IMR-90 (cell line): ENCODE measurements around the gene TDRD7. TPM values are rescaled to one million over a fixed set of nuclear protein-coding genes. Genes with fewer than 3 reads are reported as not detected.

Experiments
- ATAC-seq: fragments of 200-7000 bp; cut with Tn5 transposase; 2 replicates; pipeline ENCODE4 v1.9.1; 2020; ENCODE audit warnings: low read depth, mild to moderate bottlenecking, moderate library complexity
- BruUV-seq: library from RNA; stranded (reverse); fragments of 400-500 nt; replicated peaks from 2 replicates; lab custom pipeline; 2021; lab: Mats Ljungman, UMichigan
- CTCF ChIA-PET: fragments of 300-600 bp; formaldehyde crosslinking; extraction: SDS; loops from one replicate; lab custom pipeline; 2021; ENCODE audit warnings: antibody characterized with exemption; lab: Yijun Ruan, JAX
- POLR2A ChIA-PET: fragments of 300-600 bp; sonication (Branson Sonifier 250); formaldehyde crosslinking; loops from one replicate; lab custom pipeline; 2022; ENCODE audit warnings: antibody characterized with exemption; ENCODE audit not compliant: unreplicated experiment; lab: Charles Lee
- DNase-seq: peaks from one replicate; pipeline ENCODE4 v3.0.0; 2013
- H2AFZ ChIP-seq: replicated peaks from 2 replicates; pipeline ENCODE3; 2013; ENCODE audit warnings: low read length, mild to moderate bottlenecking; ENCODE audit not compliant: poor library complexity
- H2AK5ac ChIP-seq: 2 replicates; pipeline ENCODE4 v1.6.1; 2013; ENCODE audit warnings: low read depth, low read length, inconsistent platforms
- H2AK9ac ChIP-seq: replicated peaks from 2 replicates; pipeline ENCODE3; 2013; ENCODE audit warnings: mild to moderate bottlenecking, low read depth, low read length, moderate library complexity; ENCODE audit not compliant: poor library complexity
- H2BK120ac ChIP-seq: 2 replicates; pipeline ENCODE4 v1.6.1; 2013; ENCODE audit warnings: low read depth, low read length, inconsistent platforms
- H2BK15ac ChIP-seq: 3 replicates; pipeline ENCODE4 v1.6.1; 2013; ENCODE audit warnings: low read depth, low read length, inconsistent platforms
- H2BK20ac ChIP-seq: 2 replicates; pipeline ENCODE4 v1.6.1; 2013; ENCODE audit warnings: low read depth, mild to moderate bottlenecking, inconsistent platforms, low read length, moderate library complexity
- H2BK5ac ChIP-seq: 2 replicates; pipeline ENCODE4 v1.6.1; 2013; ENCODE audit warnings: mild to moderate bottlenecking, low read depth, low read length, inconsistent platforms; ENCODE audit not compliant: poor library complexity, severe bottlenecking
- H3K14ac ChIP-seq: replicated peaks from 2 replicates; pipeline ENCODE4 v1.6.1; 2013; ENCODE audit warnings: low read depth, low read length, inconsistent platforms
- H3K18ac ChIP-seq: 2 replicates; pipeline ENCODE4 v1.6.1; 2013; ENCODE audit warnings: low read depth, low read length, control low read depth
- H3K23ac ChIP-seq: 2 replicates; pipeline ENCODE4 v1.6.1; 2013; ENCODE audit warnings: low read depth, low read length, inconsistent platforms
- H3K27ac ChIP-seq: 2 replicates; pipeline ENCODE4 v1.5.1; 2013; ENCODE audit warnings: mild to moderate bottlenecking, control low read depth, low read length; ENCODE audit not compliant: insufficient read depth
- H3K27me3 ChIP-seq: 2 replicates; pipeline ENCODE4 v1.6.1; 2013; ENCODE audit warnings: low read length; ENCODE audit not compliant: control insufficient read depth, insufficient read depth
- H3K36me3 ChIP-seq: 2 replicates; pipeline ENCODE4 v1.6.1; 2013; ENCODE audit warnings: low read length, mixed read lengths; ENCODE audit not compliant: control insufficient read depth, insufficient read depth
- H3K4ac ChIP-seq: 2 replicates; pipeline ENCODE4 v1.6.1; 2013; ENCODE audit warnings: low read depth, low read length, inconsistent platforms
- H3K4me1 ChIP-seq: 2 replicates; pipeline ENCODE4 v1.6.1; 2013; ENCODE audit warnings: low read length, mixed read lengths; ENCODE audit not compliant: control insufficient read depth, insufficient read depth
- H3K4me2 ChIP-seq: 2 replicates; pipeline ENCODE4 v1.6.1; 2013; ENCODE audit warnings: low read depth, mild to moderate bottlenecking, control low read depth, low read length, moderate library complexity
- H3K4me3 ChIP-seq: 2 replicates; pipeline ENCODE4 v1.5.1; 2013; ENCODE audit warnings: low read depth, mild to moderate bottlenecking, control low read depth, low read length, moderate library complexity; ENCODE audit not compliant: insufficient read depth
- H3K56ac ChIP-seq: 2 replicates; pipeline ENCODE4 v1.6.1; 2013; ENCODE audit warnings: low read length, inconsistent platforms; ENCODE audit not compliant: insufficient read depth; ENCODE audit errors: extremely low read depth
- H3K79me1 ChIP-seq, 2 experiments: 2 replicates each; pipeline ENCODE4 v1.6.1; 2013; ENCODE audit warnings: low read length in 2 of 2, inconsistent platforms in 1 of 2, low read depth in 1 of 2
- H3K9ac ChIP-seq: 2 replicates; pipeline ENCODE4 v1.6.1; 2013; ENCODE audit warnings: low read depth, low read length, control low read depth
- H3K9me1 ChIP-seq: 2 replicates; pipeline ENCODE4 v1.6.1; 2013; ENCODE audit warnings: low read length, inconsistent platforms; ENCODE audit not compliant: insufficient read depth
- H3K9me3 ChIP-seq: 2 replicates; pipeline ENCODE4 v1.6.1; 2013; ENCODE audit warnings: low read length; ENCODE audit not compliant: control insufficient read depth, insufficient read depth
- H4K20me1 ChIP-seq: 2 replicates; pipeline ENCODE4 v1.6.1; 2013; ENCODE audit warnings: low read length, inconsistent platforms; ENCODE audit not compliant: insufficient read depth
- H4K5ac ChIP-seq: 2 replicates; pipeline ENCODE4 v1.6.1; 2013; ENCODE audit warnings: mild to moderate bottlenecking, low read depth, low read length, control low read depth
- H4K8ac ChIP-seq, 2 experiments: 2 replicates each; pipeline ENCODE4 v1.6.1; 2013; ENCODE audit warnings: low read depth in 2 of 2, low read length in 2 of 2, control low read depth in 1 of 2, inconsistent platforms in 1 of 2
- H4K91ac ChIP-seq: 2 replicates; pipeline ENCODE4 v1.6.1; 2013; ENCODE audit warnings: low read depth, low read length, inconsistent platforms; ENCODE audit not compliant: insufficient read depth
- BHLHE40 ChIP-seq: fragments of 150-350 bp; IDR thresholded peaks from 2 replicates; pipeline ENCODE4 v1.6.1; 2016; ENCODE audit warnings: mild to moderate bottlenecking, low read depth, low read length
- CEBPB ChIP-seq: IDR thresholded peaks from 2 replicates; pipeline ENCODE4 v1.6.1; 2012; ENCODE audit warnings: low read depth, low read length, improper control_type of control experiment
- CHD1 ChIP-seq: IDR thresholded peaks from 2 replicates; pipeline ENCODE4 v1.6.1; 2012; ENCODE audit warnings: low read depth, low read length, improper control_type of control experiment
- CTCF ChIP-seq: conservative IDR thresholded peaks from 2 replicates; pipeline ENCODE4 v1.5.1; 2012; ENCODE audit warnings: mild to moderate bottlenecking, low read depth, low read length, improper control_type of control experiment
- FOS ChIP-seq: fragments of 150-350 bp; IDR thresholded peaks from 2 replicates; pipeline ENCODE4 v1.6.1; 2016; ENCODE audit warnings: low read depth, low read length
- MAFK ChIP-seq: IDR thresholded peaks from 2 replicates; pipeline ENCODE4 v1.6.1; 2012; ENCODE audit warnings: low read depth, low read length, improper control_type of control experiment
- MAZ ChIP-seq: IDR thresholded peaks from 2 replicates; pipeline ENCODE4 v1.6.1; 2012; ENCODE audit warnings: low read depth, mild to moderate bottlenecking, low read length, improper control_type of control experiment, moderate library complexity, borderline replicate concordance
- MXI1 ChIP-seq: IDR thresholded peaks from 2 replicates; pipeline ENCODE4 v1.6.1; 2012; ENCODE audit warnings: low read depth, mild to moderate bottlenecking, low read length, moderate library complexity, borderline replicate concordance
- NFE2L2 ChIP-seq: fragments of 150-350 bp; IDR thresholded peaks from 2 replicates; pipeline ENCODE4 v1.6.1; 2016; ENCODE audit warnings: low read depth, mild to moderate bottlenecking, low read length
- POLR2A ChIP-seq: IDR thresholded peaks from 2 replicates; pipeline ENCODE4 v1.6.1; 2012; ENCODE audit warnings: mild to moderate bottlenecking, low read depth, low read length
- RAD21 ChIP-seq: IDR thresholded peaks from 2 replicates; pipeline ENCODE4 v1.6.1; 2012; ENCODE audit warnings: low read length, improper control_type of control experiment
- RCOR1 ChIP-seq: IDR thresholded peaks from 2 replicates; pipeline ENCODE4 v1.6.1; 2012; ENCODE audit warnings: mild to moderate bottlenecking, low read length, improper control_type of control experiment; ENCODE audit not compliant: insufficient replicate concordance
- RFX5 ChIP-seq: IDR thresholded peaks from 2 replicates; pipeline ENCODE4 v1.8.0; 2012; ENCODE audit warnings: low read depth, mild to moderate bottlenecking, low read length, moderate library complexity
- SMC3 ChIP-seq: fragments of 150-350 bp; IDR thresholded peaks from 2 replicates; pipeline ENCODE4 v1.6.1; 2016; ENCODE audit warnings: low read depth, mild to moderate bottlenecking, antibody characterized with exemption, low read length, moderate library complexity
- WGBS, 2 experiments: methylation state at CpG; one replicate each; pipeline versions ENCODE4 v1.1.5 to v1.1.7; 2013; ENCODE audit warnings: missing lambda C conversion rate in 2 of 2; ENCODE audit not compliant: insufficient read length in 1 of 2; ENCODE audit errors: extremely low coverage in 2 of 2; 5-methylcytosine and 5-hydroxymethylcytosine counted together
- dilution Hi-C: fragments of 300-500 bp; cut with HindIII; formaldehyde crosslinking; loops from one replicate; pipeline ENCODE4 v1.14.3; 2018; ENCODE audit warnings: low sequenced_read_pairs; ENCODE audit not compliant: unreplicated experiment
- in situ Hi-C: fragments of 300-500 bp; cut with MboI; formaldehyde crosslinking; loops from 3 replicates; pipeline ENCODE4 v1.14.3; 2019; ENCODE audit warnings: low sequenced_read_pairs, inconsistent platforms, mixed read lengths
- intact Hi-C: fragments of 100-400 bp; cut with micrococcal nuclease; formaldehyde crosslinking; loops from 2 replicates; pipeline ENCODE4 v1.10.0; 2022
- polyA plus RNA-seq, 3 experiments: library from polyadenylated mRNA; depleted of rRNA; stranded (reverse); fragments of >200 nt; gene quantifications; 2 replicates each; pipeline ENCODE4 v1.2.3, GENCODE V29; 2012; ENCODE audit warnings: low replicate concordance in 1 of 3
- total RNA-seq: library from RNA; depleted of rRNA; stranded (reverse); fragments of >200 nt; gene quantifications from 2 replicates; pipeline ENCODE4 v1.2.3, GENCODE V29; 2012
- TF ChIP-seq, protein P1 (sequence below): fragments of 150-350 bp; IDR thresholded peaks from 2 replicates; pipeline ENCODE4 v1.6.1; 2016; ENCODE audit warnings: low read depth, mild to moderate bottlenecking, low read length, moderate library complexity, borderline replicate concordance
- TF ChIP-seq, protein P2 (sequence below): fragments of 150-350 bp; IDR thresholded peaks from 2 replicates; pipeline ENCODE4 v1.6.1; 2017; ENCODE audit warnings: mild to moderate bottlenecking, antibody characterized with exemption, low read length, low read depth

Gene TDRD7
- total and polyA plus RNA-seq, 2 of the 4 experiments (the other 2 are of a cell fraction): 4.4 to 9.7 TPM

DNA sequence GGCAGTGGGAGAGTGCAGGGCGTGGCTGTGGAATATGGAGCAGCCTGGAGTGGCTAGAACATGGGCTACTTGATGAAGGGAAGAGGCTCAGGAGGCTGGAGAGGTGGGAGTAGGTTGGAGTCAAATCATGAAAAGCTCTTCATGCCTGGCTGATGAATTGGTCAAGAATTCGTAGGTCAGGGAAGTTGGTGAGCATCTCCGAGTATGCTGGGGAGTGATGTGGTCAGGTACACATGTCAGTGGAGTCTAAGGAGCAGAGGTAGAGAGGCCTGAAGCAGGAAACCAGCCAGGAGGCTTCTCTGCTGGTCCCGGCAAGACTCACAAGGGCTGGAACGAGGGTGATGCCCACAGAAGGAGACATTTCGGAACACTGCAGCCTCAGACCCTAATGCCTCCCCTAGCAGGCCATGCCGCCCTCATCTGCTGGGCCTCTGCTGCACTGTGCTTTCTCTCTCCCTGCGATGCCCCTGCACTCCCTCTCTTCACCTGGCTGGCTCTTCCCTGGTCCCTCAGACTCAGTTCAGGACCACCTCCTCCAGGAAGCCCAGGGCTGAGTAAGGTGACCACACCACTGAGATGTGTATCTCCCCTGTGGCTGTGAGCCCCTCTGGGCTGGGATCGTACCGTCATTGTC is 123.2 kb downstream of the TDRD7 start:
- 69% methylated on average over 7 of the region's 10 CpGs; no CpG with 5 or more reads in 1 of the 2 experiments for WGBS, 2 experiments
- TF ChIP-seq MAFK: no peak
- TF ChIP-seq NFE2L2: no peak
- TF ChIP-seq CEBPB: no peak
- no peak for TF ChIP-seq MXI1
- no peak for TF ChIP-seq RCOR1
- TF ChIP-seq RFX5: no peak
- no peak for TF ChIP-seq CTCF
- no peak for TF ChIP-seq FOS
- TF ChIP-seq BHLHE40: no peak
- TF ChIP-seq SMC3: no peak
- TF ChIP-seq, protein P1, sequence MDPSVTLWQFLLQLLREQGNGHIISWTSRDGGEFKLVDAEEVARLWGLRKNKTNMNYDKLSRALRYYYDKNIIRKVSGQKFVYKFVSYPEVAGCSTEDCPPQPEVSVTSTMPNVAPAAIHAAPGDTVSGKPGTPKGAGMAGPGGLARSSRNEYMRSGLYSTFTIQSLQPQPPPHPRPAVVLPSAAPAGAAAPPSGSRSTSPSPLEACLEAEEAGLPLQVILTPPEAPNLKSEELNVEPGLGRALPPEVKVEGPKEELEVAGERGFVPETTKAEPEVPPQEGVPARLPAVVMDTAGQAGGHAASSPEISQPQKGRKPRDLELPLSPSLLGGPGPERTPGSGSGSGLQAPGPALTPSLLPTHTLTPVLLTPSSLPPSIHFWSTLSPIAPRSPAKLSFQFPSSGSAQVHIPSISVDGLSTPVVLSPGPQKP: no peak
- TF ChIP-seq POLR2A: no peak
- TF ChIP-seq, protein P2, sequence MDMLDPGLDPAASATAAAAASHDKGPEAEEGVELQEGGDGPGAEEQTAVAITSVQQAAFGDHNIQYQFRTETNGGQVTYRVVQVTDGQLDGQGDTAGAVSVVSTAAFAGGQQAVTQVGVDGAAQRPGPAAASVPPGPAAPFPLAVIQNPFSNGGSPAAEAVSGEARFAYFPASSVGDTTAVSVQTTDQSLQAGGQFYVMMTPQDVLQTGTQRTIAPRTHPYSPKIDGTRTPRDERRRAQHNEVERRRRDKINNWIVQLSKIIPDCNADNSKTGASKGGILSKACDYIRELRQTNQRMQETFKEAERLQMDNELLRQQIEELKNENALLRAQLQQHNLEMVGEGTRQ: no peak
- TF ChIP-seq CHD1: no peak
- no peak for TF ChIP-seq RAD21
- TF ChIP-seq MAZ: no peak
- H3K23ac ChIP-seq: no peak overlapping the region
- no peak overlapping the region for H4K8ac ChIP-seq
- ATAC-seq: no peak
- peak overlapping the region; percentile 34 for H2AK9ac ChIP-seq
- BruUV-seq: no TSS peak
- H3K27ac ChIP-seq: no peak overlapping the region
- no peak overlapping the region for H2BK20ac ChIP-seq
- no peak overlapping the region for H3K4me2 ChIP-seq
- DNase-seq: no peak
- no peak overlapping the region for H4K5ac ChIP-seq
- 0 out of 2 replicates have a peak, but pooled peaks cover 4% of the 10 kb centered on the region for H3K9me3 ChIP-seq
- in situ Hi-C loops: no loop called here
- H2AK5ac ChIP-seq: no peak overlapping the region
- POLR2A ChIA-PET: no interaction called here
- peaks cover 7% of the 10 kb centered on the region for H3K4me1 ChIP-seq
- H3K4me3 ChIP-seq: no peak overlapping the region
- H3K18ac ChIP-seq: no peak overlapping the region
- no peak overlapping the region for H2BK15ac ChIP-seq
- H3K27me3 ChIP-seq: no peaks in the 10 kb centered on the region
- no peak overlapping the region for H2BK120ac ChIP-seq
- H2BK5ac ChIP-seq: no peak overlapping the region
- peaks cover 2% of the 10 kb centered on the region for H3K9me1 ChIP-seq
- H3K79me1 ChIP-seq: no peaks in the 10 kb centered on the region
- H3K14ac ChIP-seq: no peak overlapping the region
- intact Hi-C loops: no loop called here
- dilution Hi-C loops: no loop called here
- H3K9ac ChIP-seq: no peak overlapping the region
- no peak overlapping the region for H4K91ac ChIP-seq
- no peak overlapping the region for H3K4ac ChIP-seq
- H3K56ac ChIP-seq: no peak overlapping the region
- H4K20me1 ChIP-seq: no peaks in the 10 kb centered on the region
- CTCF ChIA-PET: no interaction called here
- H3K36me3 ChIP-seq: peaks cover 2% of the 10 kb centered on the region; the same call in 1 of the 2 replicates
- no peak overlapping the region for H2AFZ ChIP-seq
